ENCODE results near the gene TECPR1.

The TECPR1 gene

DNA sequence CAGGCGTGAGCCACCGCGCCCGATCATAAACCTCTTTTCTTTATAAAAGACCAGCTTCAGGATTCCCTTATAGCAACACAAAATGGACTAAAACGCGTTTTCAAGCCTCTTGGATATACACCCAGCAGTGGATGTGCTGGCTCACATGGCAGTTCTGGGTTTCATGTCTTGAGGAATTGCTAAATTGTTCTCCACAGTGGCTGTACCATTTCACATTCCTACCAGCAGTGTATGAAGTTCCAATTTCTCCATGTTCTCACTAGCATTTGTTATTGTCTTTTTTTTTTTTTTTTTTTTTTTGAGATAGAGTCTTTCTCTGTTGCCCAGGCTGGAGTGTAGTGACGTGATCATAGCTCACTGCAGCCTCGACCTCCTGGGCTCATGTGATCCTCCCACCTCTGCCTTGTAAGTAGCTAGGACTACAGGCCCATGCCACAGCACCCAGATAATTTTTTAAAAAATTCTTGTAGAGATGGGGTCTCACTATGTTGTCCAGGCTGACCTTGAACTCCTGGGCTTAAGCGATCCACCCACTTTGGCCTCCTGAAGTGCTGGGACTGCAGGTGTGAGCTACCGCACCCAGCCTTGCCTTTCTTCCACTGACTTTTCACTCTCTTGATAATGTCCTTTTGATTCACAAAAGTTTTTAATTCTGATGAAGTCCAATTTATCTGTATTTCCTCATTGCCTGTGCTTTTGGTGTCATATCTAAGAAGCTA is 17.4 kb downstream of the TECPR1 start:
- in situ Hi-C loops (cut with HindIII; ENCODE audit: low pct_ligation_motif_present, low pct_unique_long_range_greater_than_20kb, low sequenced_read_pairs), result no loop called here
- DNase-seq, result no peak

DNA sequence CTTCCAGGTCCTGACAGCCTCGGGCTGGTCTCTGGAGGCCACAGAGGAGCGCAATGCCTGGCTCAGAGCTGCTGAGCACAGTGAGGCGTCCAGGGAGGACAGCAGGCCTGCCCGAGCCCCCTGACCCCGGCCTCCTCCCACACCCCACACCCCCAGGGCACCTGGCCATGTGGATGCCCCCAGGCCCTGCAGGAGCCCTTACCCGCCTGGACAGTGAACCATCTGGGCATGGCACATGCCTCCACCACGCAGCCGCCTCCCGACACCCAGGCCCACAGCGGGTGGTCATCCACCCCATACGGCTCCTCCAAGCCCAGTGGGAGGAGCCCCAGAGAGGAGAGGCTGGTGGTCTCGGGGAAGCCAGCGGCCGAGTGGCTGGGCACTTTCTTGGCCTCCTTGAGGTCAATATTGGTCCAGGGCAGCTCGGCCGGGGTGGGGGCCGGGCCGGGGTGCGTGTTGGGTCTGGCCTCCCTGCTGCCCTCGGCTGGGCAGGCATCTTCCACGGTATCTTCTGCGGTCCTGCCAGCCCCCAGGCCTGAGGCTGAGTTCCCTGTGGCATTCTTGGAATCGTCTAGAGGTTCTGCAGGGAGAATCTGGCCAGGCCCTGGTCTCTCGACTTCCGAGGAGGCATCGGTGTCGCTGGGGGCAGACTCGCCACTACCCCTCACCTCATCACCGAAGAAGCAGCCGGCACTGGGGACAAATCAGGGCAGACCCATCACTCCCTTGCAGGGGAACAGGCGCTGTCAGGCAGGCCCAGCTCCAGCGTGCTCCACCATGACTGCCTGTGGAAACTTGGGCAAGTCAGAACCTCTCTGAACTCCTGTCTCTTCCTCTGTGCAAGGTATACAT is 18.6 kb downstream of the TECPR1 start:
- in situ Hi-C loops (cut with HindIII; ENCODE audit: low pct_ligation_motif_present, low pct_unique_long_range_greater_than_20kb, low sequenced_read_pairs), result no loop called here
- no peak for DNase-seq

GRCh38 chr7:98232799-98233198 is 19.2 kb downstream of the TECPR1 start:
- no peak for DNase-seq

DNA sequence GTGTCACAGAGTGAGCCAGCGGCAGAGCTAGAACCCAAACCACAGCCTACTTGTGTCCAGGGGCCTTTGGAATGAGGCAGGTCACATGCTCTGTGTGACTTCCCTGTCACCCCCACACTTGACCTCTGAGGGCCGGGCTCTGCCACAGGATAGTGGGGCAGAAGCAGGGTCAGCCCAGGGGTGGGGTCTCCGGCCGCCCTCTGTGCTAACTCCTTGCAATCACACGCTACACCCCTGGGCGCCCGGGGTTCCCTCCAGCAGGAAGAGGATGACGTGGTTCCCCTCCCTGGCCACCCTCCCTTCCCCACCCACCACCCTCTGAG is 19.8 kb downstream of the TECPR1 start:
- in situ Hi-C loops (cut with HindIII; ENCODE audit: low pct_ligation_motif_present, low pct_unique_long_range_greater_than_20kb, low sequenced_read_pairs), result no loop called here
- no peak for DNase-seq

More at GRCh38 chr7:98232799-98233198, 19.2 kb downstream of the TECPR1 start:
- in situ Hi-C loops (cut with HindIII; ENCODE audit: low pct_ligation_motif_present, low pct_unique_long_range_greater_than_20kb, low sequenced_read_pairs), result no loop called here

DNA sequence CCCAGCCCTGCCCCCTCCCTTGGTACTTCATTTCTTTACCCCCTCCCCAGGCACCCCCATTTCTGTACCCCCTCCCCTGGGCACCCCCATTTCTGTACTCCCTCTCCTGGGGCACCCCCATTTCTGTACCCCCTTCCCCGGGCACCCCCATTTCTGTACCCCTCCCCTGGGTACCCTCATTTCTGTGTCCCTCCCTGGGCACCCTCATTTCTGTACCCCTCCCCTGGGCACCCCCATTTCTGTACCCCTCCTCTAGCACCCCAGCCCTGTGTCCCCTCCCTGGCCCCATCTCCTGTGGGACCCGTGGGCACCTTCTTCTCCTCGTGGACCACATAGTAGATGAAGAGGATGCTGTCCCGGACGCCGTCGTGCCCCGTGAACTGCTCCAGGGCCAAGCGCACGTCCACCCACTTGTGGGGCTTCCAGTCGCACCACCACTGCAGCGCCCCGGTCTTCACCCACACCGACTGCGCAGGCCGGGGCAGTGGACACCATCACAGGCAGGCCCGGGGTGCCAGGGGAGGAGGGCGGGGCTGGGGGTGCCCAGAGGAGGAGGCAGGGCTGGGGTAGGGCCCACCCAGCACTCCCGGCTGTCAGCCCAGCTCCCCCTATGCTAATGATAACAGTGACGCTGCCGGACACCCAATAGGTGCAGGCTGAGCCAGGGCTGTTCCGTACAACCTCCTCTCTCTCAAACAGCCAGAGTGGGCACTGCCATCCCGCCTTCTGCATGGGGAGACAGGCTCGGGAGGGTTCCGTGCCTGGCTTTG is 20.4 kb downstream of the TECPR1 start:
- no peak for DNase-seq
- in situ Hi-C loops (cut with HindIII; ENCODE audit: low pct_ligation_motif_present, low pct_unique_long_range_greater_than_20kb, low sequenced_read_pairs), result no loop called here

DNA sequence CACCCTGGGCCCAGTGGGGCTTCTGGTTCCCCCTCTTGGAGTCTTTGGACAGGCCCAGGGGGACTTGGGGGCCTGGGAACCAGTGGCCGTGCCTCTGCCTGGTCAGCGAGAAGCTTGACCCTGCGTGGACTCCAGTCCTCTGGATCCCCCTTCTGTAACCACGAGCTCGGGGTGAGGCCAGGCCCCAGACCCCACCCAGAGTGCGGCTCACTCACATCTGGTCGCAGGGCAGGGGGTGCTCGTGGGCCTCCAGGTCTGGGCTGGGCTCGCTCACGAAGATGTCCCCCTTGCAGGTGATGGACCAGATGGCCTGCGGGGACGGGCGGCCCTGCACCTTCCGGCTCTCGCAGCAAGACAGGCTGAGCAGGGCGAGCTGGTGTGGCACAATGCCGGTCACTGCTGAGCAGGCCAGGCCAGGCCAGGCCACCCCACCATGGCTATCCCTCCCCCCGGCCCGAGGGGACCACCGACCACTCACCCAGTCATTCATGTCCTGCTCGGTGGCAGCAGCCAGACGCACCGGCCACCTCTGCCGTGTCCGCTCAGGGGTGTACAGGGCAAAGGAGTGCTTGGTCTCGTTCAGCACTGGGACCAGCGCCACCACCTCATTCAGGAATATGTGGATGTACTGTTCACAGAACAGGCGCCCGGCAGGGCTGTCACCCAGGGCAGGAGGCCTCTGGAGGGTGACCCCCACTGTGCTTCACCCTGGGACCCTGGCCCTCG is 21.1 kb downstream of the TECPR1 start:
- in situ Hi-C loops (cut with HindIII; ENCODE audit: low pct_ligation_motif_present, low pct_unique_long_range_greater_than_20kb, low sequenced_read_pairs), result no loop called here

DNA sequence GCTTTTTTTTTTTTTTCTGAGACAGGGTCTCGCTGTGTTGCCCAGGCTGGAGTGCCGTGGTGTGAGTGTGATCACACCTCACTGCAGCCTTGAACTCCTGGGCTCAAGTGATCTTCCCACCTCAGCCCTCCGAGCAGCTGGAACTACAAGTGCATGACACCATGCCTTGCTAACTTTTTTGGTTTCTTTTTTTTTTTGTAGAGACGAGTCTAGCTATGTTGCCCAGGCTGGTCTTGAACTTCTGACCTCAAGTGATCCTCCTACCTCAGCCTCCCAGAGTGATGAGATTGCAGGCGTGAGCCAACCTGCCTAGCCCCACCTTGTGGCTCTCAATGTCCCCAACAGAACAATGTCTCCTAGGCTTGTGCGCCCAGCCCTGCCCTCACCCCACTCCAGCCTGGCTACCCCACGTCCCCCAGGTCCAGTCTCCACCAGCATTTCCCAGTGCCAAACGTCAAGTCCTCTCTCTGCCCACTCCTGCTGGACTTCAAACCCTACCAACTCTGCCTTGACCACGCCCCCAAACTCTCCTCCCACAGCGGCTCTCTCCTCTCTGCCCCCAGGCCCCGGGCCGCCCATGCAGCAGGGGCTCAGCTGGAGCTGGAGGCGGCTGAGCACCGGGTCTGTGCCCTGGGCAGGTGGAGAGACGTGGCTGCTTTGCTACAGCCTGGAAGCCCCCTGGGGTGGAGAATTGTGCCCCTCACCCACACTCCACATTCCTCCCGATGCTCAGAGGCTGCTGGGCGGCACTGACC is 21.9 kb downstream of the TECPR1 start:
- in situ Hi-C loops (cut with HindIII; ENCODE audit: low pct_ligation_motif_present, low pct_unique_long_range_greater_than_20kb, low sequenced_read_pairs), result no loop called here
- no peak for DNase-seq

More for the DNA sequence above, 21.1 kb downstream of the TECPR1 start:
- DNase-seq, result no peak

- in situ Hi-C loops (cut with HindIII; ENCODE audit: low pct_ligation_motif_present, low pct_unique_long_range_greater_than_20kb, low sequenced_read_pairs), result no loop called here
- DNase-seq, result no peak
Measured at GRCh38 chr7:98229441-98229840, 22.6 kb downstream of the TECPR1 start.

DNA sequence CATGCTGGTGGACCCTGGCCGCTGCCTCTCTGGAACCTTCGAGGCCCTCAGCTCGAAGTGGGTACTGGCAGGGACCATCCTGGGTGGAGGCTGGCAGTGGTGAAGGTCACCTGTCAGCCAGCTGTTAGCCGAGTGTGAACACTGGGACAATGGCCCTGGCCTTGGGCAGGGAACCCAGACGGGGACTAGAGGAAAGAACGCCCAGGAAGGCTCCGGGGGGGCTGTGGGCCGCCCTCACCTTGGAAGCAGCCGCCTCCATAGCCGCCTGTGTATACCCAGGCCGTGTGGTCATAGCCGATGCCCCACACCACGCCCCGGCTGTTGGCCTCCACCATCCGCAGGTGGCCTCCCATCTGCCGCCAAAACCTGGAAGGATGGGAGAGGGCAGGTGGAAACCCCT is 23.2 kb downstream of the TECPR1 start:
- in situ Hi-C loops (cut with HindIII; ENCODE audit: low pct_ligation_motif_present, low pct_unique_long_range_greater_than_20kb, low sequenced_read_pairs), result no loop called here
- DNase-seq, result no peak

- DNase-seq, result no peak
- in situ Hi-C loops (cut with HindIII; ENCODE audit: low pct_ligation_motif_present, low pct_unique_long_range_greater_than_20kb, low sequenced_read_pairs), result no loop called here
Measured at GRCh38 chr7:98227939-98228338, 24.1 kb downstream of the TECPR1 start.

- in situ Hi-C loops (cut with HindIII; ENCODE audit: low pct_ligation_motif_present, low pct_unique_long_range_greater_than_20kb, low sequenced_read_pairs), result no loop called here
- no peak for DNase-seq
Measured at GRCh38 chr7:98225913-98226614, 26.0 kb downstream of the TECPR1 start.

- DNase-seq, result no peak
- in situ Hi-C loops (cut with HindIII; ENCODE audit: low pct_ligation_motif_present, low pct_unique_long_range_greater_than_20kb, low sequenced_read_pairs), result no loop called here
Measured at GRCh38 chr7:98224701-98225181, 27.3 kb downstream of the TECPR1 start.

- in situ Hi-C loops (cut with HindIII; ENCODE audit: low pct_ligation_motif_present, low pct_unique_long_range_greater_than_20kb, low sequenced_read_pairs), result no loop called here
Measured at GRCh38 chr7:98223898-98224700, 27.9 kb downstream of the TECPR1 start.

GRCh38 chr7:98223351-98223897 is 28.6 kb downstream of the TECPR1 start:
- in situ Hi-C loops (cut with HindIII; ENCODE audit: low pct_ligation_motif_present, low pct_unique_long_range_greater_than_20kb, low sequenced_read_pairs), result no loop called here
- DNase-seq, result no peak

More at GRCh38 chr7:98223898-98224700, 27.9 kb downstream of the TECPR1 start:
- DNase-seq, result no peak

- DNase-seq, result no peak
- in situ Hi-C loops (cut with HindIII; ENCODE audit: low pct_ligation_motif_present, low pct_unique_long_range_greater_than_20kb, low sequenced_read_pairs), result no loop called here
Measured at GRCh38 chr7:98222533-98223195, 29.4 kb downstream of the TECPR1 start.
